GM12892 (cell line): Measurements from ENCODE around the gene HSD11B2.

ENCODE experiments used
- POLR2A ChIP-seq: IDR thresholded peaks from 2 replicates; pipeline ENCODE4 v1.6.1; 2011; ENCODE audit warnings: low read depth, low read length, control low read depth
- POLR2AphosphoS5 ChIP-seq: IDR thresholded peaks from 2 replicates; pipeline ENCODE4 v1.6.1; 2011; ENCODE audit warnings: low read depth, low read length, control low read depth
- TAF1 ChIP-seq: IDR thresholded peaks from 2 replicates; pipeline ENCODE4 v1.6.1; 2011; ENCODE audit warnings: low read depth, mild to moderate bottlenecking, control low read depth, low read length, borderline replicate concordance

GRCh38 chr16:67404740-67405226 lies 26.1 kb upstream of the HSD11B2 start:
- TF ChIP-seq TAF1, result no peak
- no peak for TF ChIP-seq POLR2AphosphoS5
- no peak for TF ChIP-seq POLR2A
